GM23338 (cell line): ENCODE data around the gene SPATA2L. TPM values are rescaled to one million over a fixed set of nuclear protein-coding genes. Genes with fewer than 3 reads are reported as not detected.

Experiments used
- ATAC-seq: fragments of 200-7000 bp; cut with Tn5 transposase; 3 replicates; pipeline ENCODE4 v1.9.1; 2020
- DNase-seq: peaks from one replicate; pipeline ENCODE4 v3.0.0-alpha.2; 2015; ENCODE audit warnings: low spot score
- H2AFZ ChIP-seq: fragments of 200-600 bp; sonication (generic); 2 replicates; pipeline ENCODE4 v1.8.0; 2016; ENCODE audit warnings: antibody characterized with exemption, mild to moderate bottlenecking, moderate library complexity
- H3F3A ChIP-seq: fragments of 200-600 bp; sonication (generic); replicated peaks from 2 replicates; pipeline ENCODE4 v1.8.0; 2017; ENCODE audit warnings: antibody characterized with exemption, mixed run types, low read depth
- H3K27ac ChIP-seq: fragments of 200-600 bp; sonication (generic); 2 replicates; pipeline ENCODE4 v1.6.1; 2016; ENCODE audit warnings: low read depth
- H3K27me3 ChIP-seq: fragments of 200-600 bp; sonication (generic); 2 replicates; pipeline ENCODE4 v1.8.0; 2016; ENCODE audit warnings: mild to moderate bottlenecking, mixed run types, moderate library complexity; ENCODE audit not compliant: insufficient read depth
- H3K36me3 ChIP-seq: fragments of 200-600 bp; sonication (generic); 2 replicates; pipeline ENCODE4 v1.8.0; 2016; ENCODE audit warnings: mild to moderate bottlenecking; ENCODE audit not compliant: insufficient read depth
- H3K4me1 ChIP-seq: fragments of 200-600 bp; sonication (generic); 2 replicates; pipeline ENCODE4 v1.8.0; 2016; ENCODE audit warnings: mild to moderate bottlenecking, moderate library complexity; ENCODE audit not compliant: insufficient read depth
- H3K4me2 ChIP-seq: fragments of 200-600 bp; sonication (generic); 2 replicates; pipeline ENCODE4 v1.7.1; 2017; ENCODE audit warnings: mixed run types
- H3K4me3 ChIP-seq: fragments of 200-600 bp; sonication (generic); 2 replicates; pipeline ENCODE4 v1.6.1; 2016; ENCODE audit warnings: mixed run types
- H3K79me2 ChIP-seq: fragments of 200-600 bp; sonication (generic); replicated peaks from 2 replicates; pipeline ENCODE4 v1.8.0; 2017; ENCODE audit warnings: mild to moderate bottlenecking; ENCODE audit not compliant: insufficient read depth
- H3K9me2 ChIP-seq: fragments of 200-600 bp; sonication (generic); 2 replicates; pipeline ENCODE4 v1.8.0; 2017; ENCODE audit not compliant: insufficient read depth
- H4K20me1 ChIP-seq: fragments of 200-600 bp; sonication (generic); replicated peaks from 2 replicates; pipeline ENCODE4 v1.8.0; 2017; ENCODE audit warnings: mild to moderate bottlenecking; ENCODE audit not compliant: insufficient read depth
- H3K27ac Mint-ChIP-seq: 2 replicates; pipeline ENCODE4 v1.8.0; 2020; ENCODE audit warnings: inconsistent platforms, mild to moderate bottlenecking, moderate library complexity, mixed read lengths
- H3K27me3 Mint-ChIP-seq: 3 replicates; pipeline ENCODE4 v1.8.0; 2022; ENCODE audit warnings: low read depth, mild to moderate bottlenecking, moderate library complexity, mixed read lengths, inconsistent platforms; ENCODE audit not compliant: insufficient read depth, poor library complexity
- H3K36me3 Mint-ChIP-seq: 3 replicates; pipeline ENCODE4 v1.8.0; 2021; ENCODE audit warnings: low read depth, mild to moderate bottlenecking, inconsistent platforms, moderate library complexity, mixed read lengths
- H3K4me1 Mint-ChIP-seq: 3 replicates; pipeline ENCODE4 v1.8.0; 2020; ENCODE audit warnings: mild to moderate bottlenecking, inconsistent platforms, mixed read lengths
- H3K4me3 Mint-ChIP-seq: 3 replicates; pipeline ENCODE4 v1.8.0; 2021; ENCODE audit warnings: moderate library complexity, mild to moderate bottlenecking, inconsistent platforms, mixed read lengths
- H3K9me3 Mint-ChIP-seq: 3 replicates; pipeline ENCODE4 v1.8.0; 2020; ENCODE audit warnings: moderate library complexity, mild to moderate bottlenecking, inconsistent platforms, mixed read lengths
- CTCF ChIP-seq, 2 experiments: fragments of 200-600 bp in 1 of 2; sonication (generic) in 1 of 2; conservative IDR thresholded peaks; 2 replicates each; pipeline versions ENCODE4 v1.5.1 to v1.6.1; 2016 to 2017; ENCODE audit warnings: antibody characterized with exemption in 2 of 2, low read depth in 2 of 2, mild to moderate bottlenecking in 2 of 2, moderate library complexity in 1 of 2
- ETS1 ChIP-seq: IDR thresholded peaks from 2 replicates; pipeline ENCODE4 v1.6.1; 2016; ENCODE audit warnings: antibody characterized with exemption
- EZH2phosphoT487 ChIP-seq: fragments of 200-600 bp; sonication (generic); IDR thresholded peaks from one replicate; pipeline ENCODE4 v1.8.1; 2018; ENCODE audit warnings: antibody characterized with exemption; ENCODE audit not compliant: unreplicated experiment
- JUNB ChIP-seq: IDR thresholded peaks from one replicate; pipeline ENCODE4 v1.6.1; 2016; ENCODE audit warnings: antibody characterized with exemption; ENCODE audit not compliant: unreplicated experiment
- NANOG ChIP-seq: IDR thresholded peaks from 2 replicates; pipeline ENCODE4 v1.6.1; 2016; ENCODE audit warnings: antibody characterized with exemption, borderline replicate concordance
- POLR2AphosphoS5 ChIP-seq: IDR thresholded peaks from 2 replicates; pipeline ENCODE4 v1.6.1; 2016; ENCODE audit warnings: antibody characterized with exemption, low read depth
- ZNF114 ChIP-seq: fragments of 250-450 bp; sonication (Bioruptor Pico); IDR thresholded peaks from 2 replicates; pipeline ENCODE4 v1.5.0; 2020; ENCODE audit warnings: mild to moderate bottlenecking, moderate library complexity
- ZNF331 ChIP-seq: fragments of 250-450 bp; sonication (Bioruptor Pico); IDR thresholded peaks from 2 replicates; pipeline ENCODE4 v1.5.0; 2020; ENCODE audit warnings: low read depth, mild to moderate bottlenecking, moderate library complexity
- polyA plus RNA-seq: library from polyadenylated mRNA; unstranded; fragments of >200 nt; fragmentation: Nextera tagmentation; extraction: Ambion mirVana; gene quantifications from 2 replicates; pipeline ENCODE4 v1.2.1, GENCODE V29; 2016
- total RNA-seq: library from RNA; depleted of rRNA; stranded (reverse); fragments of >200 nt; shearing (Covaris generic); gene quantifications from 2 replicates; pipeline ENCODE4 v1.2.3, GENCODE V29; 2014

Gene SPATA2L
- total and polyA plus RNA-seq, 2 experiments from 2014 or later, result 6.9 to 26.2 TPM

GRCh38 chr16:89737341-89738071 lies 36.0 kb upstream of the SPATA2L start:
- no peak for DNase-seq
- H3K36me3 ChIP-seq, result peaks cover 29% of the 10 kb centered on the region; the same call in 1 of the 2 replicates
- no peak overlapping the region for H3K4me2 ChIP-seq
- H3K4me3 ChIP-seq, result no peak overlapping the region
- H3K27me3 ChIP-seq, result no peaks in the 10 kb centered on the region
- TF ChIP-seq POLR2AphosphoS5 (peak; percentile 11; the same call in 1 of the 2 replicates), EZH2phosphoT487 (no peak), NANOG (no peak), ETS1 (no peak), JUNB (no peak)
- H3K79me2 ChIP-seq, result no peaks in the 10 kb centered on the region
- no peak for ATAC-seq
- no peak overlapping the region for H3K27ac ChIP-seq
- Mint-ChIP-seq H3K27ac (no peak overlapping the region), H3K4me3 (no peak overlapping the region), H3K36me3 (peaks cover 88% of the 10 kb centered on the region), H3K9me3 (no peaks in the 10 kb centered on the region; the same call in 2 of the 3 replicates), H3K4me1 (no peaks in the 10 kb centered on the region), H3K27me3 (peaks cover 12% of the 10 kb centered on the region)
- H2AFZ ChIP-seq, result no peak overlapping the region
- peaks cover 9% of the 10 kb centered on the region for H3F3A ChIP-seq
- peaks cover 2% of the 10 kb centered on the region; the same call in 1 of the 2 replicates for H4K20me1 ChIP-seq
- no peaks in the 10 kb centered on the region for H3K4me1 ChIP-seq
- H3K9me2 ChIP-seq, result no peaks in the 10 kb centered on the region

- Histone ChIP-seq H3F3A (peaks cover 14% of the 10 kb centered on the region), H3K36me3 (peaks cover 29% of the 10 kb centered on the region; the same call in 1 of the 2 replicates), H3K9me2 (no peaks in the 10 kb centered on the region), H3K79me2 (no peaks in the 10 kb centered on the region), H3K4me3 (no peak overlapping the region), H3K27me3 (no peaks in the 10 kb centered on the region), H2AFZ (no peak overlapping the region), H3K27ac (no peak overlapping the region), H4K20me1 (no peaks in the 10 kb centered on the region; the same call in 1 of the 2 replicates), H3K4me2 (no peak overlapping the region), H3K4me1 (no peaks in the 10 kb centered on the region)
- Mint-ChIP-seq H3K27me3 (peaks cover 17% of the 10 kb centered on the region), H3K27ac (no peak overlapping the region), H3K4me1 (no peaks in the 10 kb centered on the region; the same call in 2 of the 3 replicates), H3K4me3 (no peak overlapping the region), H3K9me3 (no peaks in the 10 kb centered on the region; the same call in 2 of the 3 replicates), H3K36me3 (peaks cover 92% of the 10 kb centered on the region)
- ATAC-seq (no peak), DNase-seq (no peak)
- TF ChIP-seq NANOG (no peak), POLR2AphosphoS5 (no peak), ZNF331 (CRISPR knock-in tag) (no peak), CTCF (conservative IDR thresholded peaks at IDR 0.05; ENCODE audit: low read depth in 2 of 2) (no peak), ZNF114 (CRISPR knock-in tag) (no peak), EZH2phosphoT487 (no peak), ETS1 (no peak)
Observed at GRCh38 chr16:89736554-89736953, 35.0 kb upstream of the SPATA2L start.
